ENCODE results near the gene DLG2.
A peak's percentile ranks its signal among the peaks of the same experiment; 100 is the strongest.
"Not testable (repeated sequence)": the region's sequence is repeated elsewhere in the genome, so short reads cannot be mapped to it uniquely, and the experiment has no call there.

Gene DLG2

GRCh38 chr11:84990141-84990540 is 637.0 kb downstream of the DLG2 start:
- no peak for DNase-seq (ENCODE audit: low spot score)

DNA sequence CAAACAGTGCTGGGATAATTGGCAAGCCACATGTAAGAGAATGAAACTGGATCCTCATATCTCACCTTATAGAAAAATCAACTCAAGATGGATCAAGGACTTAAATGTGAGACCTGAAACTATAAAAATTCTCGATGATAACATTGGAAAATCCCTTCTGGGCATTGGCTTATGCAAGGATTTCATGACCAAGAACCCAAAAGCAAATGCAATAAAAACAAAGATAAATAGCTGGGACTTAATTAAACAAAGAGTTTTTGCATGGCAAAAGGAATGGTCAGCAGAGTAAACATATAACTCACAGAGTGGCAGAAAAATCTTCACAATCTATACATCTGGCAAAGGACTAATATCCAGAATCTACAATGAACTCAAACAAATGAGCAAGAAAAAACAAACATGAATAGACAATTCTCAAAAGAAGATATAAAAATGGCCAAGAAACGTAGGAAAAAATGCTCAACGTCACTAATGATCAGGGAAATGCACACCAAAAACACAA is 639.4 kb downstream of the DLG2 start:
- DNase-seq (ENCODE audit: low spot score): not testable (repeated sequence)

GRCh38 chr11:84981301-84981700 is 645.8 kb downstream of the DLG2 start:
- no peak for DNase-seq (ENCODE audit: low spot score)

DNA sequence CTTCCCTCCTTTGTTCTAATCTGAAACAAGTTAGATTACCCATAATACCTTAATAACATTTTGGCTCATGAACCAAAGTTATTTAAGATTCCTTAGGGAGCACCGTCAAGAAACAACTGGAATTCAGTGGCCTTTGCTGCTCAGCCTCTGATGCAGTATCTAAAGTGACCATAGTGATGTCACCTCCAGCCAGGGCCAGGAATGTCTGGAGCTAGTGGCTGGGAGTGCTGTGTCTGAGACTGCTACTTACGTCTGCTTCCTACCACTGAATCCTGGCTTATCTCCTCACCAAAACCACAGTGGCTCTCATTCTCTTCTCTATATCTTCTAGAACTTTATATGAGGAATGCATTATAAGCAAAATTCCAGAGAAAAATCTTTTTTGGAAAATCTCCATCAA is 658.0 kb downstream of the DLG2 start:
- DNase-seq (ENCODE audit: low spot score): peak; percentile 31

GRCh38 chr11:84965484-84965883 is 661.7 kb downstream of the DLG2 start:
- no peak for DNase-seq (ENCODE audit: low spot score)

- DNase-seq (ENCODE audit: low spot score): no peak
Measured at GRCh38 chr11:84963240-84963639, 663.9 kb downstream of the DLG2 start.

- DNase-seq (ENCODE audit: low spot score): no peak
Measured at GRCh38 chr11:84962018-84962417, 665.1 kb downstream of the DLG2 start.

DNA sequence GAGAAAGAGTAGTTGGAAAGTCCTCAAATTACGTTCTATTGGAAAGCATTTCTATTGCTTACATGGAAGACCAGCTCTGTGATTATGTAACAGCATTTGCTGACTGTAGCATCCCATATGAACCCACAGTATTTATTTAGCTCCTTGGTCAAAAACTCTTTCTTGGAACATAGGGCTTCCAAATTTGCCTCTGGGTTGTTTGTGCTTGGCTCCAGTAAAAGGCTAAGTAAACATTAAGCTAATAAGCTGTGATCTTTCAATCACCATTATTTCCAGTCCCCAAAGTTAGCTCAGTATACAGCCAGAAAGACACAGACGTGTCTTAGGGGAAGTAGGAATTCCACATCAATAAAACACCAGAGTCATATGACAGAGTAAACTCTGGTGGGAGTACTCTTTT is 668.8 kb downstream of the DLG2 start:
- DNase-seq (ENCODE audit: low spot score): no peak

- no peak for DNase-seq (ENCODE audit: low spot score)
Measured at GRCh38 chr11:84950569-84951270, 676.4 kb downstream of the DLG2 start.

DNA sequence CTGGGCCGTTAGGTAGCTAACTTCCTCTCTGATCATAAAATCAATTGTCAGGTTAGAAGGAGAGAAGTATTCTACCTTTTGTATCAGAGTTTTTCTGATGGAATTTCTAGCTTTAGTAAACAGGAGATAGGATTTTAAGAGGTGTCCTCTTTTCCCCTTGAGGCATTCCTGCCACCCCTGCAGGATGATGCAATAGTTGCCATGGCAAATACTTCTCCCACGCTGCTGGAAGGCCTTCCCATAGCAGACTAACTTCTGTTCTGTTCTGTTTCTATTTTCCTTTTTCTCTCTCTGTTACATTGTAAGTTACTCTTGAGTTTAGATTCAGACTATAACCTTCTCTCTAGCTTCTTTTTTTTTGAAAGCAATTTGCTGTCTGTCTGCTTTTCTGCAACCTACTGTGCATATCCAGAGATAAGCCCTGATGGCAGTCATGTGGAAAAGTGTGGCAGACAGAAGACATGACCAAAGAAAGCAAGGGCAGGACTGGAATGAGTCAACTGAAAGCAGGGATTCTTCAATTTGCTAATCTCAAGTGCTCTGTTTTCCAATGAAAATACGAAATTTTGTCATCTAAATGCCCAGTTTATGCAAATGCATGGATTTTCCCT is 679.1 kb downstream of the DLG2 start:
- DNase-seq (ENCODE audit: low spot score): peak; percentile 62

DNA sequence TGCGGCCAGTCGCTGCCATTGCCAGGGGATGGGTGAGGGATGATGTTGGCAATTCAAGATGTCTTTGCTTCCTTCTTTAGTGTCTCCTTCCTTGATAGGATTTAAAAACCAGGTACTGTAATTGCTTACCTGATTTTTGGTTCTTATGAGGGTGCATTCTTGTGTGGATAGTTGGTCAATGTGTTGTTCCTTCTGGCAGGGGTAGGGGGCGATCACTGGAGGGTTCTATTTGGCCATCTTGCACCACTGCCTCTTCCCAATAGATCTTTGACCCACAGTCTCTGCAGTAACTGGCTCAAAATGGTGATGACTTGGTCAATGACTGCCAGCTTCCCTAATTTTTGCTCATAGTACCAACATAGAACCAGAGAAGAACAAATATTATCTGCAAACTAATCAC is 680.1 kb downstream of the DLG2 start:
- no peak for DNase-seq (ENCODE audit: low spot score)

GRCh38 chr11:84930863-84931262 is 696.3 kb downstream of the DLG2 start:
- no peak for DNase-seq (ENCODE audit: low spot score)

DNA sequence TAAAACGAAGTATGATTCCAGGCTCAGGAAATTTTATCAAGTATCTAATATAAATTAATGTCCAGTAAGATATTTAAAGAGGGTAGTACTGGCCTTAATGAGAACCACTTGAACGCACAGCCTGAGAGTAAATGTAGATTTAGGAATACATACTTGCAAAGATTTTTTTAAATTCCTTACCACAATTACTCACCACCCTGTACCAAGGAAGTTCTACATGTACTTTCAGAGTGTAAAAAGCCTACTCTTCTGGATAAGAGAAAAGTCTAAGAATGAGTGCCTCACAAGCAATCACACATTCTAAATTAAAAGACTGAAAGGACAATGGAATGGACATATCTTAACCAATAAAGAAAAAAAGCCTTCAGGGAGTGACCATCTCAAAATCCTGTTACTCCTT is 697.4 kb downstream of the DLG2 start:
- DNase-seq (ENCODE audit: low spot score): no peak

GRCh38 chr11:84924154-84924692 is 702.9 kb downstream of the DLG2 start:
- no peak for DNase-seq (ENCODE audit: low spot score)

DNA sequence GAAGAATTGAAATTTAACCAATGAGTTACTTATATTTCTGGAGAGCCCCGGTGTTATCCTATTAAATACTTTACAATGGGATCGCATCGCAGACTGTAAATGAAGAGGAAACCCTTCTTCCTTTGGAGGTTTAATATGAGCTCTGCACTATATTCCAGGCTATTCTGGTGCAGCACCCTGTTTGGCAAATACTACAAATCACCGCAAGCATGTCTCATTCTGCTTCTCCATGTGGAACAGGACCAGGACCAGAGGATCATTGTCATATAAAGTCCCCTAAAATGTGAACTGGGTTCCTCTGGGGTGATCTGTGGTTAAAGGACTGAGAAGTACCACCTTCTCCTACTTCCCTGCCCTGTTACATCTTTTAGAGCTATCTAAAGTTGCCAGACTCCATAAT is 703.7 kb downstream of the DLG2 start:
- no peak for DNase-seq (ENCODE audit: low spot score)

GRCh38 chr11:84922836-84923235 is 704.3 kb downstream of the DLG2 start:
- DNase-seq (ENCODE audit: low spot score): no peak

GRCh38 chr11:84922212-84922805 is 704.8 kb downstream of the DLG2 start:
- peak; percentile 44 for DNase-seq (ENCODE audit: low spot score)

- DNase-seq (ENCODE audit: low spot score): no peak
Measured at GRCh38 chr11:84914511-84914910, 712.6 kb downstream of the DLG2 start.

- DNase-seq (ENCODE audit: low spot score): no peak
Measured at GRCh38 chr11:84909740-84910139, 717.4 kb downstream of the DLG2 start.

DNA sequence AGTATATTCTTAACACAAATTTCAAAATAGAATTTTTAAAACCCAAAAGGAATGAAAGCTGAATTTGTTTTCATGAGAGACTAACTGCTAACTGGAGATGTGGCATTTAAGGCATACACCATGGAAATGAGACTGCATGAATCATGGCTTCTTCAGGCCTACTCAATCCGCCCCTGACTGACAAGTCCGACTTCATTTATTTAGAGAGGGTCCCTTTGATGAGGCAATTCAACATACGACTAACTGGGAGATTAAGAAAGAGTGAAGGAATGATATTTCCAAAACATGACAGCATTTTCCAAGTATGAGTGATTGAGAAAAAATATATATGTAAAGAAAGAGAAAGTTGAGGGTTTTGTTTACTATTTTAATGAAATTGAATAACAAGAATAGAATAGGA is 720.1 kb downstream of the DLG2 start:
- DNase-seq (ENCODE audit: low spot score): peak; percentile 22

DNA sequence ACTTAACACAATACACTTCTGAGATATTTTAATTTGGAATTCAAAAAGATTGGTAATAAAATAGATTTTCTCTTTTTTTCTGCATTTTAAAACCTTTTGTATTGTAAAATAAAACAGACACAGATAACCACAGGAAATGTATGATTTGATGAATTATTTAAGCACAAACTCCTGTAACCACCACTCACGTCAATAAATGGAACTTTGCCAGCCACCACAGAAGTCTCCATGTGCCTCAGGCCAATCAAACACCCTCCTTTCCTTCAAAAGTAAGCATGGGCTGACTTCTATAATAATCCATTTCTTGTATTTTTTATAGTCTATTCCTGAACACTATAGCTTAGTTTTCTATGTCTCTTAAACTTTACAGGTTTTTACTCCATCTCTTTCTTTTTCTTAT is 721.7 kb downstream of the DLG2 start:
- DNase-seq (ENCODE audit: low spot score): no peak

- no peak for DNase-seq (ENCODE audit: low spot score)
Measured at GRCh38 chr11:84902445-84902844, 724.7 kb downstream of the DLG2 start.

- peak; percentile 62 for DNase-seq (ENCODE audit: low spot score)
Measured at GRCh38 chr11:84901991-84902390, 725.2 kb downstream of the DLG2 start.
